HepG2 (cell line): Measurements from ENCODE around the gene TXNRD3. TPM values are rescaled to one million over a fixed set of nuclear protein-coding genes. Genes with fewer than 3 reads are reported as not detected.

Source experiments
- ATAC-seq: fragments of 200-7000 bp; cut with Tn5 transposase; 3 replicates; pipeline ENCODE4 v1.9.1; 2020; ENCODE audit warnings: mild to moderate bottlenecking, moderate library complexity
- BruUV-seq: library from RNA; stranded (reverse); fragments of 400-500 nt; replicated peaks from 2 replicates; lab custom pipeline; 2021; lab: Mats Ljungman, UMichigan
- CTCF ChIA-PET: fragments of 300-600 bp; formaldehyde crosslinking; extraction: SDS; loops from one replicate; lab custom pipeline; 2021; ENCODE audit warnings: low total read pairs, inconsistent platforms, low intra/inter-chr PET ratio; lab: Yijun Ruan, JAX
- POLR2A ChIA-PET: fragments of 350-600 bp; sonication (Branson Sonifier 250); formaldehyde crosslinking; loops from one replicate; lab custom pipeline; 2020; ENCODE audit warnings: antibody characterized with exemption, inconsistent platforms; lab: Yijun Ruan, JAX
- DNase-seq: peaks from one replicate; pipeline ENCODE4 v3.0.0-alpha.2; 2015; ENCODE audit warnings: low spot score
- FAIRE-seq: peaks from 3 replicates; lab custom pipeline; 2011; peaks lifted over from hg19 to GRCh38; lab: Jason Lieb, UNC
- H2AFZ ChIP-seq: one replicate; pipeline ENCODE4 v1.6.1; 2011; ENCODE audit warnings: low read length, inconsistent platforms
- H3K27ac ChIP-seq: fragments of 300-600 bp; 3 replicates; pipeline ENCODE4 v1.8.0; 2011; ENCODE audit warnings: mixed run types, mild to moderate bottlenecking, mixed read lengths, low read length, inconsistent platforms; ENCODE audit not compliant: insufficient read depth; ENCODE audit errors: extremely low read length
- H3K27me3 ChIP-seq, 2 experiments: fragments of 200-600 bp in 1 of 2; 2 replicates in 1 of 2; 3 replicates in 1 of 2; pipeline versions ENCODE4 v1.6.0 to v1.8.0; 2011; ENCODE audit warnings: low read length in 2 of 2, mild to moderate bottlenecking in 2 of 2, moderate library complexity in 2 of 2, inconsistent platforms in 1 of 2; ENCODE audit not compliant: insufficient read depth in 2 of 2, control insufficient read depth in 1 of 2
- H3K36me3 ChIP-seq, 2 experiments: fragments of 200-600 bp in 1 of 2; replicated peaks in 1 of 2; 2 replicates in 1 of 2; 3 replicates in 1 of 2; pipeline versions ENCODE4 v1.5.1 to v1.8.0; 2011; ENCODE audit warnings: low read length in 2 of 2, inconsistent platforms in 1 of 2; ENCODE audit not compliant: insufficient read depth in 2 of 2, control insufficient read depth in 1 of 2
- H3K4me1 ChIP-seq: 2 replicates; pipeline ENCODE4 v1.5.1; 2012; ENCODE audit warnings: low read length, inconsistent platforms; ENCODE audit not compliant: insufficient read depth
- H3K4me2 ChIP-seq: 2 replicates; pipeline ENCODE4 v1.6.0; 2011; ENCODE audit warnings: low read depth, low read length, inconsistent platforms
- H3K4me3 ChIP-seq, 3 experiments: fragments of 200-600 bp in 1 of 3; sonication (generic), shearing (Covaris generic) in 1 of 3; replicated peaks in 1 of 3; 2 replicates each; pipeline ENCODE4 v1.5.1; 2011 to 2016; ENCODE audit warnings: low read length in 3 of 3, inconsistent platforms in 2 of 3, low read depth in 2 of 3, mild to moderate bottlenecking in 2 of 3, control low read depth in 1 of 3, mixed read lengths in 1 of 3; ENCODE audit not compliant: insufficient read depth in 1 of 3
- H3K79me2 ChIP-seq: one replicate; pipeline ENCODE4 v1.6.1; 2011; ENCODE audit warnings: low read length, inconsistent platforms; ENCODE audit not compliant: insufficient read depth
- H3K9ac ChIP-seq: 2 replicates; pipeline ENCODE4 v1.6.0; 2011; ENCODE audit warnings: mild to moderate bottlenecking, low read depth, low read length, inconsistent platforms; ENCODE audit not compliant: insufficient read depth
- H3K9me3 ChIP-seq: 2 replicates; pipeline ENCODE4 v1.5.1; 2012; ENCODE audit warnings: mild to moderate bottlenecking, low read length
- H4K20me1 ChIP-seq: 2 replicates; pipeline ENCODE4 v1.6.0; 2011; ENCODE audit warnings: inconsistent platforms, mild to moderate bottlenecking, low read length, moderate library complexity; ENCODE audit not compliant: insufficient read depth
- ETS1 ChIP-seq: sonication (generic); formaldehyde crosslinking; IDR thresholded peaks from 2 replicates; pipeline ENCODE4 v1.4.0; 2020; ENCODE audit warnings: missing genetic modification reagents
- HCFC1 ChIP-seq: fragments of 150-350 bp; IDR thresholded peaks from 2 replicates; pipeline ENCODE4 v1.6.1; 2014; ENCODE audit warnings: low read depth, low read length
- HIC2 ChIP-seq: sonication (generic); formaldehyde crosslinking; IDR thresholded peaks from 2 replicates; pipeline ENCODE4 v1.9.0; 2022; ENCODE audit warnings: low read depth, missing genetic modification reagents
- KDM5B ChIP-seq: sonication (generic); formaldehyde crosslinking; IDR thresholded peaks from 2 replicates; pipeline ENCODE4 v1.4.0; 2020; ENCODE audit warnings: missing genetic modification reagents, mild to moderate bottlenecking, borderline replicate concordance
- MYNN ChIP-seq: sonication (generic); formaldehyde crosslinking; IDR thresholded peaks from 2 replicates; pipeline ENCODE4 v1.4.0; 2020; ENCODE audit warnings: mild to moderate bottlenecking, low read depth, missing genetic modification reagents
- POGK ChIP-seq: sonication (generic); formaldehyde crosslinking; conservative IDR thresholded peaks from 2 replicates; pipeline ENCODE4 v1.8.0; 2022; ENCODE audit warnings: mild to moderate bottlenecking, moderate library complexity, missing genetic modification reagents
- ZKSCAN8 ChIP-seq: IDR thresholded peaks from 2 replicates; pipeline ENCODE4 v1.6.1; 2016; ENCODE audit warnings: borderline replicate concordance, missing genetic modification reagents, missing compliant biosample characterization
- ZNF580 ChIP-seq: IDR thresholded peaks from 2 replicates; pipeline ENCODE4 v1.6.1; 2016; ENCODE audit warnings: low read depth, borderline replicate concordance
- ZNF670 ChIP-seq: sonication (generic); formaldehyde crosslinking; IDR thresholded peaks from 2 replicates; pipeline ENCODE4 v1.8.0; 2022; ENCODE audit warnings: mild to moderate bottlenecking, missing genetic modification reagents, borderline replicate concordance
- ZXDC ChIP-seq: sonication (generic); formaldehyde crosslinking; IDR thresholded peaks from 2 replicates; pipeline ENCODE4 v1.5.0; 2020; ENCODE audit warnings: mild to moderate bottlenecking, missing genetic modification reagents
- WGBS: methylation state at CpG from one replicate; pipeline ENCODE4 v1.1.6; 2017; ENCODE audit warnings: low lambda C conversion rate; 5-methylcytosine and 5-hydroxymethylcytosine counted together
- in situ Hi-C: cut with HindIII; loops from 2 replicates; pipeline ENCODE4 v1.10.0; 2017; ENCODE audit warnings: low pct_unique_long_range_greater_than_20kb; ENCODE audit not compliant: extremely low pct_ligation_motif_present
- intact Hi-C: fragments of 100-400 bp; cut with micrococcal nuclease; formaldehyde crosslinking; loops from one replicate; pipeline ENCODE4 v1.10.0; 2022; ENCODE audit not compliant: unreplicated experiment
- polyA plus RNA-seq, 8 experiments: library from polyadenylated mRNA; depleted of rRNA in 3 of 8; stranded (reverse) in 7 of 8; unstranded in 1 of 8; fragments of >200 nt; fragmentation: Illumina TruSeq in 4 of 8; extraction: Trizol in 4 of 8; gene quantifications; 2 replicates each; pipeline versions ENCODE4 v1.2.1 to v1.2.3, GENCODE V29; 2011 to 2016; ENCODE audit warnings: low read depth in 4 of 8, missing spikeins in 1 of 8, mixed read lengths in 1 of 8; ENCODE audit not compliant: insufficient read depth in 1 of 8
- total RNA-seq, 5 experiments: library from RNA; depleted of rRNA; stranded (reverse); fragments of >200 nt; fragmentation: Illumina TruSeq; extraction: Trizol; gene quantifications; 2 replicates each; pipeline ENCODE4 v1.2.3, GENCODE V29; 2016; ENCODE audit warnings: low read depth in 1 of 5

The TXNRD3 gene
- total and polyA plus RNA-seq, 2 of the 13 experiments (the other 11 are each of a cell fraction or from before 2014, with no cell fraction given), result 4.8 to 20.7 TPM

- no peaks in the 10 kb centered on the region for H3K9me3 ChIP-seq
- DNase-seq, result no peak
- TF ChIP-seq ZXDC (CRISPR knock-in tag) (no peak), HIC2 (CRISPR knock-in tag) (no peak), MYNN (CRISPR knock-in tag) (no peak), POGK (CRISPR knock-in tag) (no peak), ZKSCAN8 (CRISPR knock-in tag) (no peak), KDM5B (CRISPR knock-in tag) (no peak), HCFC1 (no peak), ETS1 (no peak), ZNF580 (CRISPR knock-in tag) (no peak), ZNF670 (CRISPR knock-in tag) (no peak)
- no peak overlapping the region for H3K27ac ChIP-seq
- 0% methylated on average over 2 of the region's 2 CpGs for WGBS
- H3K4me1 ChIP-seq, result peaks cover 3% of the 10 kb centered on the region; the same call in 1 of the 2 replicates
- no TSS peak for BruUV-seq
- no peak for FAIRE-seq
- no peak for ATAC-seq
- H3K79me2 ChIP-seq, result no peaks in the 10 kb centered on the region
- ChIA-PET CTCF (no interaction called here), POLR2A (no interaction called here)
- no peak overlapping the region for H2AFZ ChIP-seq
- H4K20me1 ChIP-seq, result no peaks in the 10 kb centered on the region
- no peak overlapping the region for H3K4me2 ChIP-seq
- H3K27me3 ChIP-seq, result peaks cover 2 to 14% of the 10 kb centered on the region in 2 experiments; a peak in 3 of 5 replicates
- no peak overlapping the region for H3K4me3 ChIP-seq
- no peaks in the 10 kb centered on the region for H3K36me3 ChIP-seq
- in situ Hi-C loops, result no loop called here
- intact Hi-C loops, result no loop called here
- no peak overlapping the region for H3K9ac ChIP-seq
Measured at GRCh38 chr3:126562737-126563276, 92.1 kb downstream of the TXNRD3 start.
